WTC11 (cell line): Measurements from ENCODE around the gene CTIF.

Experiments
- ATF6 ChIP-seq: sonication (generic); formaldehyde crosslinking; IDR thresholded peaks from 2 replicates; pipeline ENCODE4 v1.8.1; 2023; ENCODE audit warnings: mild to moderate bottlenecking, missing genetic modification reagents
- CTCF ChIP-seq: fragments of 200-600 bp; IDR thresholded peaks from 2 replicates; pipeline ENCODE4 v1.8.0; 2022; ENCODE audit warnings: antibody characterized with exemption
- IRF2 ChIP-seq: sonication (generic); formaldehyde crosslinking; IDR thresholded peaks from 2 replicates; pipeline ENCODE4 v1.8.0; 2022; ENCODE audit warnings: low read depth, missing genetic modification reagents, borderline replicate concordance
- USF1 ChIP-seq: sonication (generic); formaldehyde crosslinking; IDR thresholded peaks from 2 replicates; pipeline ENCODE4 v1.8.0; 2022; ENCODE audit warnings: mild to moderate bottlenecking, missing genetic modification reagents
- ZNF138 ChIP-seq: sonication (generic); formaldehyde crosslinking; conservative IDR thresholded peaks from 2 replicates; pipeline ENCODE4 v1.8.1; 2022; ENCODE audit warnings: mild to moderate bottlenecking, moderate library complexity, missing genetic modification reagents
- ZSCAN18 ChIP-seq: fragments of 250-450 bp; sonication (Bioruptor Pico); IDR thresholded peaks from 2 replicates; pipeline ENCODE4 v2.1.2; 2022; ENCODE audit warnings: mild to moderate bottlenecking, moderate library complexity

GRCh38 chr18:48671561-48671945 is 132.7 kb downstream of the CTIF start:
- no peak for TF ChIP-seq CTCF
- no peak for TF ChIP-seq ATF6 (CRISPR knock-in tag)
- TF ChIP-seq IRF2 (CRISPR knock-in tag): no peak
- no peak for TF ChIP-seq ZSCAN18 (CRISPR knock-in tag)
- TF ChIP-seq ZNF138 (CRISPR knock-in tag): no peak
- TF ChIP-seq USF1 (CRISPR knock-in tag): no peak
